K562 (cell line): ENCODE results near the gene TMCO4. TPM values are rescaled to one million over a fixed set of nuclear protein-coding genes. Genes with fewer than 3 reads are reported as not detected.
"Not testable (repeated sequence)": the region's sequence is repeated elsewhere in the genome, so short reads cannot be mapped to it uniquely, and the experiment has no call there.

Experiments used
- ATAC-seq: fragments of 200-7000 bp; cut with Tn5 transposase; 3 replicates; pipeline ENCODE4 v1.9.1; 2020; ENCODE audit warnings: moderate library complexity
- BruUV-seq: library from RNA; stranded (reverse); fragments of 400-500 nt; replicated peaks from 2 replicates; lab custom pipeline; 2021; lab: Mats Ljungman, UMichigan
- CTCF ChIA-PET: fragments of 300-600 bp; formaldehyde crosslinking; extraction: SDS; loops from one replicate; lab custom pipeline; 2021; ENCODE audit warnings: low intra/inter-chr PET ratio; lab: Yijun Ruan, JAX
- POLR2A ChIA-PET: fragments of 300-600, 350-650 bp; sonication (Branson Sonifier 250); formaldehyde crosslinking; extraction: SDS; loops from one replicate; lab custom pipeline; 2021; ENCODE audit warnings: antibody characterized with exemption, inconsistent platforms; lab: Yijun Ruan, JAX
- DNase-seq, 4 experiments: peaks; one replicate each; pipeline versions ENCODE4 v3.0.0 to v3.0.0-alpha.2; 2011 to 2018; ENCODE audit warnings: low spot score in 3 of 4, mixed read lengths in 3 of 4; ENCODE audit errors: extremely low read depth in 1 of 4
- FAIRE-seq: peaks from 2 replicates; lab custom pipeline; 2011; peaks lifted over from hg19 to GRCh38; lab: Jason Lieb, UNC
- H2AFZ ChIP-seq: 2 replicates; pipeline ENCODE4 v1.6.0; 2011; ENCODE audit warnings: low read depth, low read length, control low read depth, inconsistent platforms
- H3K27ac ChIP-seq: fragments of 200-600 bp; 3 replicates; pipeline ENCODE4 v1.8.0; 2011; ENCODE audit warnings: low read depth, mild to moderate bottlenecking, control low read depth, inconsistent platforms, low read length, moderate library complexity, mixed read lengths; ENCODE audit errors: extremely low read depth
- H3K27me3 ChIP-seq, 2 experiments: fragments of 300-600 bp in 1 of 2; 2 replicates in 1 of 2; 3 replicates in 1 of 2; pipeline versions ENCODE4 v1.6.0 to v1.8.0; 2011; ENCODE audit warnings: inconsistent platforms in 2 of 2, low read length in 2 of 2, mild to moderate bottlenecking in 1 of 2, mixed read lengths in 1 of 2, moderate library complexity in 1 of 2; ENCODE audit not compliant: control insufficient read depth in 2 of 2, insufficient read depth in 2 of 2
- H3K36me3 ChIP-seq: fragments of 300-600 bp; 3 replicates; pipeline ENCODE4 v1.8.0; 2011; ENCODE audit warnings: mild to moderate bottlenecking, low read length, inconsistent platforms; ENCODE audit not compliant: control insufficient read depth, insufficient read depth
- H3K4me1 ChIP-seq, 2 experiments: fragments of 200-600 bp in 1 of 2; replicated peaks in 1 of 2; 2 replicates in 1 of 2; 3 replicates in 1 of 2; pipeline versions ENCODE4 v1.5.1 to v1.8.0; 2011; ENCODE audit warnings: inconsistent platforms in 2 of 2, low read length in 2 of 2, mild to moderate bottlenecking in 1 of 2, mixed read lengths in 1 of 2, moderate library complexity in 1 of 2; ENCODE audit not compliant: control insufficient read depth in 2 of 2, insufficient read depth in 2 of 2
- H3K4me2 ChIP-seq: 2 replicates; pipeline ENCODE4 v1.6.1; 2011; ENCODE audit warnings: low read length, control low read depth, inconsistent platforms, mixed read lengths; ENCODE audit not compliant: insufficient read depth
- H3K4me3 ChIP-seq: fragments of 200-600 bp; sonication (generic), shearing (Covaris generic); 2 replicates; pipeline ENCODE4 v1.5.1; 2016; ENCODE audit warnings: control low read depth, inconsistent platforms
- H3K79me2 ChIP-seq: fragments of 200-600 bp; 3 replicates; pipeline ENCODE4 v1.8.0; 2011; ENCODE audit warnings: low read length, inconsistent platforms; ENCODE audit not compliant: control insufficient read depth, insufficient read depth
- H3K9ac ChIP-seq, 2 experiments: 2 replicates each; pipeline versions ENCODE4 v1.6.0 to v1.6.1; 2011; ENCODE audit warnings: low read depth in 2 of 2, low read length in 2 of 2, control low read depth in 1 of 2, inconsistent platforms in 1 of 2, mild to moderate bottlenecking in 1 of 2, mixed read lengths in 1 of 2; ENCODE audit not compliant: insufficient read depth in 1 of 2
- H3K9me1 ChIP-seq: one replicate; pipeline ENCODE4 v1.6.0; 2011; ENCODE audit warnings: inconsistent platforms, mild to moderate bottlenecking, low read length, moderate library complexity; ENCODE audit not compliant: control insufficient read depth, insufficient read depth
- H3K9me3 ChIP-seq: replicated peaks from 2 replicates; pipeline ENCODE4 v1.5.1; 2011; ENCODE audit warnings: low read depth, low read length, inconsistent platforms; ENCODE audit not compliant: control insufficient read depth, insufficient read depth
- H4K20me1 ChIP-seq: replicated peaks from 2 replicates; pipeline ENCODE4 v1.6.1; 2011; ENCODE audit warnings: low read length, inconsistent platforms, mixed read lengths; ENCODE audit not compliant: control insufficient read depth, insufficient read depth
- DNMT1 ChIP-seq: fragments of 450-650 bp; IDR thresholded peaks from 2 replicates; pipeline ENCODE4 v1.6.1; 2016; ENCODE audit warnings: antibody characterized with exemption, mild to moderate bottlenecking
- FOXK2 ChIP-seq, 2 experiments: fragments of 450-650 bp; IDR thresholded peaks in 1 of 2; conservative IDR thresholded peaks in 1 of 2; 2 replicates each; pipeline ENCODE4 v1.6.1; 2016; ENCODE audit warnings: low read depth in 2 of 2, mild to moderate bottlenecking in 1 of 2
- HNRNPLL ChIP-seq: fragments of 200-400 bp; formaldehyde crosslinking; IDR thresholded peaks from 2 replicates; pipeline ENCODE4 v1.6.1; 2017; ENCODE audit warnings: low read length, low read depth, mild to moderate bottlenecking; ENCODE audit not compliant: poor library complexity, severe bottlenecking
- U2AF1 ChIP-seq: fragments of 200-400 bp; formaldehyde crosslinking; optimal IDR thresholded peaks from 2 replicates; pipeline ENCODE3; 2017; ENCODE audit warnings: mild to moderate bottlenecking, low read depth, low read length, moderate library complexity
- YBX1 ChIP-seq: fragments of 450-650 bp; IDR thresholded peaks from 2 replicates; pipeline ENCODE4 v1.7.1; 2016; ENCODE audit warnings: mild to moderate bottlenecking
- ZBTB17 ChIP-seq: fragments of 450-650 bp; formaldehyde crosslinking; IDR thresholded peaks from 2 replicates; pipeline ENCODE4 v1.4.0; 2020; ENCODE audit warnings: mild to moderate bottlenecking
- WGBS: fragments of 100-300 bp; shearing (Covaris generic); methylation state at CpG from one replicate; pipeline ENCODE4 v1.1.6; 2016; ENCODE audit warnings: low coverage, mixed read lengths; ENCODE audit not compliant: insufficient coverage; ENCODE audit errors: missing lambda C conversion rate; 5-methylcytosine and 5-hydroxymethylcytosine counted together
- in situ Hi-C: fragments of 300-500 bp; cut with MboI; formaldehyde crosslinking; loops from 4 replicates; pipeline ENCODE4 v1.15.0; 2018; ENCODE audit warnings: inconsistent platforms, mixed read lengths
- intact Hi-C: fragments of 100-400 bp; cut with micrococcal nuclease; formaldehyde crosslinking; loops from 2 replicates; pipeline ENCODE4 v1.14.2; 2022
- polyA plus RNA-seq, 8 experiments: library from polyadenylated mRNA; depleted of rRNA in 4 of 8; stranded (reverse) in 5 of 8; unstranded in 3 of 8; fragments of >200 nt; fragmentation: Nextera tagmentation in 2 of 8; fragmentation: Illumina TruSeq in 1 of 8; extraction: Ambion mirVana in 2 of 8; extraction: Trizol in 1 of 8; gene quantifications; 2 replicates each; pipeline versions ENCODE4 v1.2.1 to v1.2.3, GENCODE V29; 2011 to 2014; ENCODE audit warnings: inconsistent platforms in 1 of 8, missing spikeins in 1 of 8
- total RNA-seq, 7 experiments: library from RNA; depleted of rRNA in 6 of 7; stranded (reverse); fragments of >200 nt in 6 of 7; fragmentation: Illumina TruSeq in 2 of 7; extraction: Trizol in 2 of 7; gene quantifications; 2 replicates each; pipeline versions ENCODE4 v1.2.1 to v1.2.3, GENCODE V29; 2011 to 2021; ENCODE audit warnings: low replicate concordance in 1 of 7
- TF ChIP-seq, protein P1 (sequence below): IDR thresholded peaks from 3 replicates; pipeline ENCODE4 v1.6.1; 2011; ENCODE audit warnings: borderline replicate concordance, mild to moderate bottlenecking, moderate library complexity; ENCODE audit not compliant: insufficient read length; ENCODE audit errors: extremely low read depth

TMCO4 gene
- total and polyA plus RNA-seq, 9 of the 15 experiments (the other 6 are each of a cell fraction or from before 2014, with no cell fraction given) = 0.06 to 2.1 (median 1.2) TPM

DNA sequence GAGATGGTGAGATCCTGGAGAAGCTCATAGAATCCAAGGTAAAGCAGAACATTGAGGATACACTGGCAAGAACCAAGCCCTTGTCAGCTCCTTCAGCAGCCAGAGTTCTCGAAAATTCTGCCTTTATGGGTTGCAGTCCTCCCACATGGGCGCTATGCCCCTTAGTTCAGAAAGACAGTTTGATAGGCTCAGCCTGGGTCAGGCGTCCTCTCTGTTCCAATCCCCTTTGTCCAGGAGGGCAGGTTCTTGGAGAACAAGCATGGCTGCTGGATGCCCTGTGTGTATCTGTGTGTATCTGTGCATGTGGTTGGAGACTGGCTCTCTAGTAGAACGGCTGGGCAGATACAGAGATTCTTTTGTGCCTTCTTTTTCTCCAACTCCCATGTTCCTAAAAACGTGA is 163.7 kb downstream of the TMCO4 start (continued):
- TF ChIP-seq, protein P1, sequence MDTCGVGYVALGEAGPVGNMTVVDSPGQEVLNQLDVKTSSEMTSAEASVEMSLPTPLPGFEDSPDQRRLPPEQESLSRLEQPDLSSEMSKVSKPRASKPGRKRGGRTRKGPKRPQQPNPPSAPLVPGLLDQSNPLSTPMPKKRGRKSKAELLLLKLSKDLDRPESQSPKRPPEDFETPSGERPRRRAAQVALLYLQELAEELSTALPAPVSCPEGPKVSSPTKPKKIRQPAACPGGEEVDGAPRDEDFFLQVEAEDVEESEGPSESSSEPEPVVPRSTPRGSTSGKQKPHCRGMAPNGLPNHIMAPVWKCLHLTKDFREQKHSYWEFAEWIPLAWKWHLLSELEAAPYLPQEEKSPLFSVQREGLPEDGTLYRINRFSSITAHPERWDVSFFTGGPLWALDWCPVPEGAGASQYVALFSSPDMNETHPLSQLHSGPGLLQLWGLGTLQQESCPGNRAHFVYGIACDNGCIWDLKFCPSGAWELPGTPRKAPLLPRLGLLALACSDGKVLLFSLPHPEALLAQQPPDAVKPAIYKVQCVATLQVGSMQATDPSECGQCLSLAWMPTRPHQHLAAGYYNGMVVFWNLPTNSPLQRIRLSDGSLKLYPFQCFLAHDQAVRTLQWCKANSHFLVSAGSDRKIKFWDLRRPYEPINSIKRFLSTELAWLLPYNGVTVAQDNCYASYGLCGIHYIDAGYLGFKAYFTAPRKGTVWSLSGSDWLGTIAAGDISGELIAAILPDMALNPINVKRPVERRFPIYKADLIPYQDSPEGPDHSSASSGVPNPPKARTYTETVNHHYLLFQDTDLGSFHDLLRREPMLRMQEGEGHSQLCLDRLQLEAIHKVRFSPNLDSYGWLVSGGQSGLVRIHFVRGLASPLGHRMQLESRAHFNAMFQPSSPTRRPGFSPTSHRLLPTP = no peak
- TF ChIP-seq, all 486 proteins: peak for 0

DNA sequence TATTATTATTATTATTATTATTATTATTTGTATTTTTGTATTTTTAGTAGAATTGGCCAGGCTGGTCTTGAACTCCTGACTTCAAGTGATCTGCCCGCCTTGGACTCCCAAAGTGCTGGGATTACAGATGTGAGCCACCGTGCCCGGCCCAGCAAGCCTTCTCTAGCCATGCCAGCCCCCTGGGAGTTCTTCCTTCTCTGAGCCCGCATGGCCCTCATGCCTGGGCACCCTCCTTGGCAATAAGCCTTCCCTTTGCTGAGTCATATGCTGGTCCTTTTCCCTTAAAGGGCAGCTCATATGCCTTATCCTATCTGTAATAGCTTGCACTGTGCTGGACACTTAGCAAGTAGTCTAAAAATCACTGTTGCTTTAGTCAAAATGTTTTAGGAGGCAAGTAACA is 164.1 kb downstream of the TMCO4 start:
- TF ChIP-seq DNMT1 = no peak
- no peak for TF ChIP-seq YBX1
- TF ChIP-seq HNRNPLL = no peak
- TF ChIP-seq FOXK2 (conservative IDR thresholded peaks at IDR 0.05 in 1 of 2, IDR thresholded peaks at IDR 0.05 in 1 of 2; ENCODE audit: low read depth in 2 of 2) = no peak
- TF ChIP-seq U2AF1 = no peak
- TF ChIP-seq ZBTB17 (CRISPR knock-in tag) = no peak
- WGBS = 62% methylated on average over 4 of the region's 4 CpGs
- no peak for ATAC-seq
- Histone ChIP-seq H3K36me3 (no peaks in the 10 kb centered on the region), H3K9me3 (no peaks in the 10 kb centered on the region), H3K9me1 (no peaks in the 10 kb centered on the region), H3K4me3 (no peak overlapping the region), H3K4me2 (no peak overlapping the region), H2AFZ (no peak overlapping the region), H4K20me1 (no peaks in the 10 kb centered on the region), H3K4me1 (peaks cover 0 to 2% of the 10 kb centered on the region in 2 experiments; a peak in 4 of 5 replicates), H3K9ac (no peak overlapping the region), H3K27ac (no peak overlapping the region), H3K79me2 (no peaks in the 10 kb centered on the region), H3K27me3 (no peaks in the 10 kb centered on the region; a peak in 1 of 5 replicates)
- no peak for FAIRE-seq
- ChIA-PET CTCF (no interaction called here), POLR2A (interaction anchor here (0.6 to 0.8 kb wide), 2 partner anchors 37 to 69 kb away, joined by 3 read pairs; no protein-coding TSS in a partner anchor)
- in situ Hi-C loops (no loop called here), intact Hi-C loops (no loop called here)
- no peak for DNase-seq
- BruUV-seq = no TSS peak

DNA sequence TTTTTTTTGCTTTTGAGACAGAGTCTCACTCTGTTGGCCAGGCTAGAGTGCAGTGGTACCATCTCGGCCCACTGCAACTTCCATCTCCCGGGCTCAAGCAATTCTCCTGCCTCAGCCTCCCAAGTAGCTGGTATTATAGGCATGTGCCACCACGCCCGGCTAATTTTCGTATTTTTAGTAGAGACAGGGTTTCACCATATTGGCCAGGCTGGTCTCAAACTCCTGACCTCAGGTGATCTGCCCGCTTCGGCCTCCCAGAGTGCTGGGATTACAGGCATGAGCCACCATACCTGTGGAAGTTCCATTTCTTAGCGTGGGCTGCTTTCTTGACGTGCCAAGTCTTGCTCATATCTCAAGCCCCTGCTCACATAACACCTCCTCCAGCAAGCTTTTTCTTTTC is 164.7 kb downstream of the TMCO4 start:
- intact Hi-C loops, DNase-seq, H3K79me2 ChIP-seq, in situ Hi-C loops, H3K36me3 ChIP-seq, H3K9me3 ChIP-seq, H4K20me1 ChIP-seq, ATAC-seq, BruUV-seq, H3K4me2 ChIP-seq, H3K4me3 ChIP-seq, H3K27ac ChIP-seq, H3K27me3 ChIP-seq, H3K9me1 ChIP-seq, CTCF ChIA-PET, H3K4me1 ChIP-seq, H2AFZ ChIP-seq, H3K9ac ChIP-seq, FAIRE-seq: not testable (repeated sequence)
- POLR2A ChIA-PET = interaction anchor here (0.6 kb wide), 2 partner anchors 68 to 212 kb away, joined by 3 read pairs; no protein-coding TSS in a partner anchor
- 53% methylated on average over 9 of the region's 9 CpGs for WGBS
